ENCODE data around the gene CDKL1. TPM values are rescaled to one million over a fixed set of nuclear protein-coding genes. Genes with fewer than 3 reads are reported as not detected.
"Not testable (repeated sequence)": the region's sequence is repeated elsewhere in the genome, so short reads cannot be mapped to it uniquely, and the experiment has no call there.

Gene CDKL1
- total RNA-seq, 4 donors from 2014 or later: 27.7 to 44.3 (median 36.7) TPM

GRCh38 chr14:50333014-50333509 is 63.6 kb downstream of the CDKL1 start:
- no peak for DNase-seq (ENCODE audit: low spot score)
- TF ChIP-seq CTCF (IDR thresholded peaks at IDR 0.05): no peak
- peak; percentile 79 for ATAC-seq (ENCODE audit: low FRiP score)

GRCh38 chr14:50331596-50331995 is 65.1 kb downstream of the CDKL1 start:
- no peak for TF ChIP-seq CTCF (IDR thresholded peaks at IDR 0.05)
- ATAC-seq (ENCODE audit: low FRiP score): no peak
- DNase-seq (ENCODE audit: low spot score): no peak

GRCh38 chr14:50321009-50321660 is 75.5 kb downstream of the CDKL1 start:
- TF ChIP-seq CTCF (IDR thresholded peaks at IDR 0.05): peak in 1 of 3 donors; percentile 51
- DNase-seq (ENCODE audit: low spot score) (no peak), ATAC-seq (ENCODE audit: low FRiP score) (peak; percentile 87)

GRCh38 chr14:50320283-50320682 is 76.4 kb downstream of the CDKL1 start:
- ATAC-seq (ENCODE audit: low FRiP score) (peak; percentile 75), DNase-seq (ENCODE audit: low spot score) (no peak)
- no peak for TF ChIP-seq CTCF (IDR thresholded peaks at IDR 0.05)

GRCh38 chr14:50319721-50320120 is 77.0 kb downstream of the CDKL1 start:
- no peak for TF ChIP-seq CTCF (IDR thresholded peaks at IDR 0.05)
- ATAC-seq (ENCODE audit: low FRiP score): no peak
- no peak for DNase-seq (ENCODE audit: low spot score)

GRCh38 chr14:50319293-50319692 is 77.4 kb downstream of the CDKL1 start:
- no peak for DNase-seq (ENCODE audit: low spot score)
- no peak for TF ChIP-seq CTCF (IDR thresholded peaks at IDR 0.05)
- no peak for ATAC-seq (ENCODE audit: low FRiP score)

GRCh38 chr14:50318031-50318626 is 78.6 kb downstream of the CDKL1 start:
- DNase-seq (ENCODE audit: low spot score) (no peak), ATAC-seq (ENCODE audit: low FRiP score) (no peak)
- no peak for TF ChIP-seq CTCF (IDR thresholded peaks at IDR 0.05)

- ATAC-seq (ENCODE audit: low FRiP score); DNase-seq (ENCODE audit: low spot score): not testable (repeated sequence)
These were observed 82.6 kb downstream of the CDKL1 start for GRCh38 chr14:50314098-50314497.

Measured in omental fat pad (tissue), 4 donors.